H54 (cell line): ENCODE results near the gene PHTF2.

Source experiments
- DNase-seq: peaks from one replicate; pipeline ENCODE4 v3.0.0; 2011; ENCODE audit warnings: low spot score, mixed read lengths; ENCODE audit not compliant: insufficient read length
- FAIRE-seq: peaks from 3 replicates; lab custom pipeline; 2011; peaks lifted over from hg19 to GRCh38; lab: Jason Lieb, UNC
- POLR2A ChIP-seq: IDR thresholded peaks from 2 replicates; pipeline ENCODE4 v1.6.1; 2011; ENCODE audit warnings: low read depth, mild to moderate bottlenecking, low read length

The PHTF2 gene

DNA sequence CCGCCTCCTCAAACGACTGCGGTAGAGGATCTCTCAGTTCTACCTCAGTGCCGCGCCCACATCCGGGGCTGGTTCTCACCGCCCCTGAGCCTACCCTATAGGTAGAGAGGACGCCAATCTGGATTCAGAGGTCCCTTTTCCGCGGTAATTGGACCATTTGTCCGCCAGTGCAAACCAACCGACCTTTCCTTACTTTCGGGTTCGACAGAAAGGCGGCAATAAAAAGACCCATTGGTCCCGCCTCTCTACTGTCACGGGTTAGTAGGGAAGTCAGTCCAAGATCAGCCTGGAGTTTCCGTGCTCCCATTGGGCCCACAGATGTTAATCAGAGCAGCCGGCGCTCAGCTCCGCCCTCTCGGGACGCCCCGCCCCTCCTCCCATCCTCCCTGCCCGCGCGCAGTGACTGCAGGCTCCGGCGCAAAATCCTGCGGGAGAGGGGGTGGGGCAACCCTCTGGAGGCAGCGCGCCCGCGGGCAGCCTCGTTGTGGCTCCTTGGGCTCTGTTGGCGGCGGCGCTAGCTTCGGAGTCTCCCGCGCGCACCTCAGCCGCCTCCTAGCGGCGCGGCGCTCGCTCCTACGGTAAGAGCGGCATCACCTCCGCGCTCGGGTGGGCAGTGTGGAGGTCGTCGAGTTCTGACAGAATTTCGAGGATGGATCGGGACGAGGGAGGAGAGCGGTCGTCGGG, at the start of gene PHTF2, which contains the start of gene TMEM60:
TSS of gene PHTF2 (plus strand) at position 380 of the 684 bp plus-strand sequence.
TSS of gene TMEM60 (minus strand) at position 41 of the 684 bp plus-strand sequence. CDS start 4,061 bp downstream, outside the sequence.
- FAIRE-seq (no peak), DNase-seq (peak; percentile 62)
- TF ChIP-seq POLR2A, result peak; percentile 93

DNA sequence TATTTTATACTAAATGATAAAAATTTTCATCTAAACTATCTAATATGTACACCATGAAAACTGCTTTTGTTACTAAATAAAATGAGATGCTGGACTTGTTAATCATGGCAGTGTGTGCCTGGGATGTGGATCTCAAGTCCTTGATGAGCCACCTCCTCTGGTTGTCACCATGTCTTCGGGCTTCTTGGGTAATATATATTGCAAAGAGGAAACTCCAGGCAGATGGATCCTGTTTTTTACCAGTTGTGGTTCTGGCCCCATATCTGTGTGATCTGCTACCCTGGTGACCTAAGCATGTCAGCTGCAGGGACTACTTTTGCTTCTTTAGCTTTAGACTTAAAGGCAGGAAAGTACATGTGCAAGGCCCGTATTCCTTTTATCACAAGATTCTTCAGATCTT, 46.6 kb upstream of the PHTF2 start:
- no peak for TF ChIP-seq POLR2A
- FAIRE-seq (no peak), DNase-seq (no peak)

- no peak for TF ChIP-seq POLR2A
- FAIRE-seq (no peak), DNase-seq (no peak)
Measured at GRCh38 chr7:77753173-77753572, 45.4 kb upstream of the PHTF2 start.

DNA sequence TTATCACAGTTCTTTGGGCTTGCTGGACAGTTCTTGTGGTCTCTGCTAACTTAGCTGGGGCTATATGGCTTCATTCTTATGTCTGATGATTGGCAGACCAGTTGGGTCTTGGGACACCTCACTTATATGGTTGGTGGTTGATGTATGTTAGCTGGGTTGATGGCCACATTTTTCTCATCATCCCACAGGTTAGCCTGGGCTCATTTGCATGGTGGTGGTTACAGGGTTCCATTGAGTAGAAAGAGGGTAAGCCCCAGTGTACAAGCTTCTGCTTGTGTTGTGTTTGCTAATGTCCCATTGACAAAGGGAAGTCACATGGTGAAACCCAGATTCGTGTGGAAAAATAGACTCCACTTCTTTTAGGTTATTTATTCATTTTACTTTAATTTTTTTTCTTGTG, 41.0 kb upstream of the PHTF2 start:
- FAIRE-seq, result no peak
- no peak for TF ChIP-seq POLR2A

GRCh38 chr7:77759294-77759889, 39.2 kb upstream of the PHTF2 start:
- FAIRE-seq (peak; percentile 15), DNase-seq (peak; percentile 4)
- TF ChIP-seq POLR2A, result no peak

More for the DNA sequence above, 41.0 kb upstream of the PHTF2 start:
- no peak for DNase-seq

DNA sequence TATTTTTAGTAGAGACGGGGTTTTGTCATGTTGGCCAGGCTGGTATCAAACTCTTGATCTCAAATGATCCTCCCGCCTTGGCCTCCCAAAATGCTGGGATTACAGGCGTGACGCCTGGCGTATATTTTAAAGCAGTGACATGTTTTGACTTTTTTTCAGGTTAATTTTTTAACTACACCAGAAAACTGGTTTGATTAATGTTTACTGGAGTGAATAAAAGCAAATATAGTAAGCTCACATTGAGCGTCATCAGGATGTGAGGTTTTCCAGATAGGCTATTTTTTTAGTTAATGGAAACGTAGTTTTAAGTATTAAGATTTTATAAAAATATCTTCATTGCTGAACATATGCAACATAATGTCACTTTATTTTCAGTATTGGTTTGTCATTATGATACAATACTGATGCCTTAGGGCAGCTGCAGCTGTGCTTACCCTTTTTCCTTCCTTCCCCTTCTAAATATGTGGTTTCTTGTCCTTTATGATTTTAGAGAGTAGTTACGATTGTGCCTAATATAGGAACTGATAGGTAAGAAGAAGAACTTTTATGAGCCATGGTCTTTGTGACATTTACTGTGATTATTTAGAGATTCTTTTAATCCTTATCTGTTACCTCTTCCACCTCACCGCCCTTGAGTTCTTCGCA, 37.6 kb upstream of the PHTF2 start:
- TF ChIP-seq POLR2A, result no peak
- DNase-seq, result no peak
- no peak for FAIRE-seq

- DNase-seq (no peak), FAIRE-seq (no peak)
- no peak for TF ChIP-seq POLR2A
Measured at GRCh38 chr7:77765481-77765880, 33.1 kb upstream of the PHTF2 start.

DNA sequence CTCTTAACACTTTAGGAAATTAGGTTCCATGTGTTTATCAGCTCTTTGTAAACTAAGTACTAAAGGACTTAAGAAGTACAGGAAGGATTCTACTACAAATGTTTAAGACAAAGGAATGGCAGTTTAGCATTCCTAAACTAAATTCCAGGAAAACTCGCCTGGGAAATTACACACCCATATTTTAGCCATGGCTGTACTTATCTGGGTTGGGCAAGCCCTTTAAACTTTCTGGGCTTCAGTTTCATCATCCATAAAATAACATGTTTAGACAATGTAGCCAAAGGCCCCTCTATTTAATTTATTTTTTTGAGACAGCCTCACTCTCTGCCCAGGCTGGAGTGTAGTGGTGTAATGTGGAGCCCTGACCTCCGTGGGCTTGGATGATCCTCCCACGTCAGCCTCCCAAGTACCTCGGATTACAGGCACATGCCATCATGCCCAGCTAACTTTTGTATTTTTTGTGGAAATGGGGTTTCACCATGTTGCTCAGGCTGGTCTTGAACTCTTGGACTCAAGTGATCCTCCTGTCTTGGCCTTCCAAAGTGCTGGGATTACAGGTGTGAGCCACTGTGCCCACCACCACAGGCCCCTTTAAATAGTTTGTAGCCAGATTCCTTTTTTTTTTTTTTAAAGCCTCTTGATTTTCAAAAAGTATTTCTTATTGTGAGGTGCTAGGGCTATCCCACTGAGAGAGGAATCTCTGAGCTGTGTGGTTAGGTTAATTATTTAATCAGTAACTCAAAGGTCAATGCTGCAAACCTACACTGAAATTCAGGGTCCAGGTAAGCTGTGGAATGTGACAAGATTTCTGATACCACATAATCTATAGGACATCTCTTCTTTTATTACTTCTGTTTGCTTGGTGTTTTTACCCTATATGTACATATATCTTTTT, 32.4 kb upstream of the PHTF2 start:
- no peak for FAIRE-seq
- TF ChIP-seq POLR2A, result no peak
- no peak for DNase-seq

DNA sequence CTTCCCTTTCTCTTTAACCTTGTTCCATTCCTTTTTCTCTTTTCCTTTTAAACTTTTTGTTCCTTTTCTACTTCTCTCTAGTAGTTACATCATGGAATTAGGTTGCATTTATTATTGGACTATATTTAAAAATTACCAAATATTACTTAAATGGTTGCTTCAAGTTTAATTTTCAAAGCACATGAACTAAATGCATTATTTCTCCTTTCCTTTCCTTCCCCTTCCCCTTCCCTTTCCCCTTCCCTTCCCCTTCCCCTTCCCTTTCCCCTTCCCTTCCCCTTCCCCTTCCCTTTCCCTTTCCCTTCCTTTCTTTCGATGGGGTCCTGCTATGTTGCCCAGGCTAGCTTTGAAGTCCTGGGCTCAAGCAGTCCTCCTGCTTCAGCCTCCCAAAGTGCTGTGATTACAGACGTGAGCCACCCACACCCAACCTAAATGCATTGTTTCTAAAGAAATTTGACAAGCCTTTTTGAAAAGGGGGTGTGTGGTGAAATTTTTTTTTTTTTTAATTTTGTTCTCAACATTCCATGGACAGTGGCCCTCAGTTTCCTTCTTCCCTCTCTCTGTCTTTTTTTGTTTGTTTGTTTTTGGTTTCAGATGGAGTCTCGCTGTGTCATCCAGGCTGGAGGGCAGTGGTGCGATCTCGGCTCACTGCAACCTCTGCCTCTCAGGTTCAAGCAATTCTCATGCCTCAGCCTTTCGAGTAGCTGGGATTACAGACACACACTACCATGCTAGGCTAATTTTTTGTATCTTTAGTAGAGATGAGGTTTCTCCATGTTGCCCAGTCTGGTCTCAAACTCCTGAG, 31.6 kb upstream of the PHTF2 start:
- no peak for DNase-seq
- no peak for FAIRE-seq

DNA sequence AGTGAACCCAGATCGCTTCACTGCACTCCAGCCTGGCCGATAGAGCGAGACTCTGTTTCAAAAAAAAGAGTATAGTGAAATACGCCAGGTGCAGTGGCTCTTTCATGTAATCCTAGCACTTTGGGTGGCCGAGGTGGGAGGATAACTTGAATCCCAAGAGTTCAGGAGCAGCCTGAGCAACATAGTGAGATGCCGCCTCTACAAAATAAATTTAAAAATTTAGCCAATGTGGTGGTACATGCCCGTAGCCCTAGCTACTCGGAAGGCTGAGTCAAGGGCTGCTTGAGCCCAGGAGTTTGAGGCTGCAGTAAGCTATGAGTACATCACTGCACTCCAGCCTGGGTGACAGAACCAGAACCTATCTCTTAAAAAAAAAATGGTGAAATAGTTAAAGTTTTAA, 28.3 kb upstream of the PHTF2 start:
- no peak for DNase-seq
- FAIRE-seq, result no peak
- TF ChIP-seq POLR2A, result no peak

More for the DNA sequence above, 31.6 kb upstream of the PHTF2 start:
- no peak for TF ChIP-seq POLR2A

GRCh38 chr7:77771901-77772300, 26.7 kb upstream of the PHTF2 start:
- no peak for TF ChIP-seq POLR2A
- FAIRE-seq (no peak), DNase-seq (no peak)

DNA sequence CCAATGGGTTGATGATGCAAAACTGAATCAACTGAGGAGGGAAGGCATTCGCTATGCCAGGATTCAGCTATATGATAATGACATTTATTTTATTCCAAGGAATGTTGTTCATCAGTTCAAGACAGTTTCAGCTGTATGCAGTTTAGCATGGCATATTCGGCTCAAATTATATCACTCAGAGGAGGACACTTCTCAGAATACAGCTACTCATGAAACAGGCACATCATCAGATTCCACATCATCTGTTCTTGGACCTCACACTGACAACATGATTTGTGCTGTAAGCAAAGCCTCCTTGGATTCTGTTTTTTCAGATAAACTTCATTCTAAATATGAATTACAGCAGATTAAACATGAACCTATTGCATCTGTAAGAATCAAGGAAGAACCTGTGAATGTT, 20.0 kb upstream of the PHTF2 start:
- DNase-seq, result no peak
- no peak for FAIRE-seq
- TF ChIP-seq POLR2A, result no peak

- DNase-seq, result no peak
- FAIRE-seq, result no peak
- no peak for TF ChIP-seq POLR2A
Measured at GRCh38 chr7:77782383-77782782, 16.2 kb upstream of the PHTF2 start.
